ENCODE results near the gene KCNK1.

KCNK1 gene

GRCh38 chr1:233636503-233636877 lies 22.6 kb downstream of the KCNK1 start:
- no peak for DNase-seq (ENCODE audit: low spot score)

GRCh38 chr1:233638513-233638912 lies 24.6 kb downstream of the KCNK1 start:
- no peak for DNase-seq (ENCODE audit: low spot score)

GRCh38 chr1:233639611-233640010 lies 25.7 kb downstream of the KCNK1 start:
- DNase-seq (ENCODE audit: low spot score), result no peak

DNA sequence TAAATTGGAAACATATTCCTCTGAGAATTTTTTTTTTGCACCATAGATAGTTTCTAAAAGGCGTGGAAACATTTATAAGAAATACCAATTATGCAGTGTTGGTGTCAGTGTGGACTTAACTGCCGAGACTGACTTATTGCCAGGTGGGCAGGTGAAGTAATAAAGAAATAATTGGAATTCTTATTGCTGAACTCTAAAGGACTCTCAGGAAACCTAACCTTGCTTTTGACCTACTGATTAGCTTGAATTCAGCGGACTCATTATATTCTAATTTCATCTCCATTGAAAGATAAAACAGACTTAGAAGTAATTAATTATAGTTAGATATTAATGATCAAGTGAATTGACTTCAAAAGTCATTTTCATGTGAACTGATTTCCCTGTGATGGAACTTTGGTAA lies 26.3 kb downstream of the KCNK1 start:
- no peak for DNase-seq (ENCODE audit: low spot score)

- no peak for DNase-seq (ENCODE audit: low spot score)
Observed at GRCh38 chr1:233641029-233641428, 27.1 kb downstream of the KCNK1 start.

- no peak for DNase-seq (ENCODE audit: low spot score)
Observed at GRCh38 chr1:233647073-233647472, 33.2 kb downstream of the KCNK1 start.

GRCh38 chr1:233647636-233648035 lies 33.7 kb downstream of the KCNK1 start:
- no peak for DNase-seq (ENCODE audit: low spot score)

GRCh38 chr1:233651061-233651460 lies 37.2 kb downstream of the KCNK1 start:
- no peak for DNase-seq (ENCODE audit: low spot score)

GRCh38 chr1:233651563-233652233 lies 37.8 kb downstream of the KCNK1 start:
- DNase-seq (ENCODE audit: low spot score), result no peak

- no peak for DNase-seq (ENCODE audit: low spot score)
Observed at GRCh38 chr1:233652526-233652925, 38.6 kb downstream of the KCNK1 start.

- no peak for DNase-seq (ENCODE audit: low spot score)
Observed at GRCh38 chr1:233654658-233655280, 40.9 kb downstream of the KCNK1 start.

DNA sequence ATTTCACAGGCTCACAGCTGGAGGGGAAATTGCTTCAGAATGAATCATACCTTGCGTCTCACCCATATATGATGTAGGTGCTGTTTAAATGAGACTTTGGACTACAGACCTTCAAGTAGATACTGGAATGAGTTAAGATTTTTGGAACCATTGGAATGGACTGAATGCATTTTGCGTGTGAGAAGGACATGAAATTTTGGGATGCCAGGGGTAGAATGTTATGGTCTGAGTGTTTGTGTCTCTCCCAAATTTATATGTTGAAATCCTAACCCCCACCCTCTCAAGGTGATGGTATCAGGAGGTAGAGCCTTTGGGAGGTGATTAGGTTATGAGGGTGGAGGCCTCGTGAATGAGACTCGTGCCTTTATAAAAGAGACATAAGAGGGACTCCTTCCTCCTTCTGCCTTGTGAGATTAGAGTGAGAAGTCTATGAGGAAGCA lies 41.4 kb downstream of the KCNK1 start:
- no peak for DNase-seq (ENCODE audit: low spot score)

DNA sequence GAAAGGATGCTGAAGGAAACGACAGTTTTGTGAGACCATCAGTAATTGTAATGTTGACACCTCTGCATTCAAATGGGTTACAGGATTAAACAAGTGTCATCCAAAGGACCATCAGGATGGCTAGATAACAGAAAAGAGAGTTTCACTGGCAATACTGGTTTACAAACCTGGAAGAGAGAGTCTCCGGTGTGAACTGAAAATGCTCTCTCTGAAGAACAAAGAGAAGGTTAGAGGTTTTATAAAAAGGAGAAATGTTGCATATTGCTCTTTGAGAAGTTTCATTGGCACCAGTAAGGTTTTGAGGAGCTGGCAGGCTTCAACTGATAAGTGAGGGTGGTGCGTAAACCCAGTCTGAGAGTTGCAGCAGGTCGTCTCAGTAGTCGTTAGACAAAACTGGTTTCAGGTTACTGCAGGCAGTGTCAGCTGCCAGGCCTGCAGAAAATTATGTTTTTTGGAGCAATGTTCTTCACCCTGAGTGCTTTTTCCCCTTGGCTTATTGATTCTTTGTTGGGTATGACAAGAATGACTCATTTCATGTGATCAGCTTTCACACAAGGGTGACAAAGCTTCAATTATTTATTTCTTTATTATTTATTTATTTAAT lies 42.2 kb downstream of the KCNK1 start:
- DNase-seq (ENCODE audit: low spot score), result no peak

GRCh38 chr1:233656687-233657086 lies 42.8 kb downstream of the KCNK1 start:
- DNase-seq (ENCODE audit: low spot score), result no peak

GRCh38 chr1:233657466-233657865 lies 43.6 kb downstream of the KCNK1 start:
- DNase-seq (ENCODE audit: low spot score), result no peak

- DNase-seq (ENCODE audit: low spot score), result no peak
Observed at GRCh38 chr1:233659495-233659894, 45.6 kb downstream of the KCNK1 start.

- no peak for DNase-seq (ENCODE audit: low spot score)
Observed at GRCh38 chr1:233661376-233662159, 47.7 kb downstream of the KCNK1 start.

GRCh38 chr1:233662575-233663304 lies 48.8 kb downstream of the KCNK1 start:
- no peak for DNase-seq (ENCODE audit: low spot score)

- no peak for DNase-seq (ENCODE audit: low spot score)
Observed at GRCh38 chr1:233664253-233664652, 50.3 kb downstream of the KCNK1 start.

DNA sequence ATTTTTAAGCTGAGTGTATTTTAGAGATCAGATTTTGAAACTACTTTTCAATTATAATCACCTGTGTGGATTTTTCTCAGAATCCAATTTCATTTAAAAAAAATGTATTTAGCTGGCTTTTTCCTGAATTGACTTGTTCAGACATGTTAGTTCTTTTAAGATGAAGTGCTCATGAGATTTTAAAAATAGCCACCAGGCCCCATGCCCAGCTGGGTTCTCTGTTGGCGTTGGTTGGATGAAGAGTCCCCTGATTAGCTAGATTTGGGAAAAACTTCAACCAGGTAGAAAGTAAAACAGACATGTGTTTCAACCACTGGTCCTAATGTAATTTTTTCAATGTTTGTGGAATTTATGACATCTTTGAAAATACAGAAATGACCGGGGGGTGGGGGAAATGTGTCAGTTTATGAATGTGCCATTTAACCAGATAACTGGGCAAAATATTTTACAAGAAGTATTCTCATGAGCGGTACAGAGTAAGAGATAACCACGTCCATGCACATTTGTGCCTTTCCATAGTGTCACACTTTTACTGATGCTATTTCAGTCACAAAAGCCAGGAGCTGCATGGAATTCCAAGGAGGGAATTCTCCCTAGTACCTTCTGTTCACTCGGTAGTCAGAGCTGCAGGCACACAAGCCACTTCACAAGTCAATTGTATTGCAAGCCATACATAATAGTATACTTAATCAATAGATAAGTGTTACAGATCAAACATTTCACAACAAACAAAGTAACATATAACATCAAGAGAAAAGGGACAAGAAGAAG lies 51.1 kb downstream of the KCNK1 start:
- no peak for DNase-seq (ENCODE audit: low spot score)

DNA sequence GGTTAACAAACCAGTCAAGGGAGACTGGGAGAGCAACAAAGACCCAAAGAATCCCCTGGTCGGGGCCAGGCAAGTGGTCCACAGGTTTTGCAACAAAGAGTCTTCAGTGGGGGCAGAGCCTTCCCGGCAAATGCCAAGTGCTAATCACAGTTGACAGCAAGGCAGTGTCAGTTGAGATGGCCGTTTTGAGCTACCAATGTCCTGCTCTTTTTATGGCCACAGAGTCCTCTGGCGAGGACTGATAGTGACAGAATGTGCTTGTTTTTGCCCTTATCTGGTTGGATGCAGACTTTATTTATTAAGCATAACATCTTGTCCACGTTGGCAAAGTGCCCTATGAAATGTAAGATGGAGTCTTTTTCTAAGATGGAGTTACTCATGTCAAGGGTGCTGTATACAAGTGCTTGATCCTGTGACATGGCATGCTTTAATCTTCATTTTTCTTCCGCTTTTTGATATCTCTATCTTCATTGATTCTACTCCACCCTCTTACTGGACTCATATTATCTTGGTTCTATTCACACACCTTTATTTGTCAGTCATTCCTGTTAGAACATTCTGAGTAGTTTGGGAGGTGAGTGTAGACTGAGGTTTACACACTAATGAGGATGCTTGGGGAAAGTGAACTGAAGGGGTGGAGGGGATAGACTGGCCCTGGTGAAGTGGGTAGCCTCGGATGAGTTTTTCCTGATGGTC lies 51.8 kb downstream of the KCNK1 start:
- DNase-seq (ENCODE audit: low spot score), result no peak

All from germinal center (tissue), 1 donor.